GM10847 (cell line): ENCODE measurements around the gene NOTCH3.

Experiments used
- POLR2A ChIP-seq: IDR thresholded peaks from 2 replicates; pipeline ENCODE4 v1.6.1; 2011; ENCODE audit not compliant: insufficient read length; ENCODE audit errors: extremely low read depth

NOTCH3 gene

GRCh38 chr19:15200553-15201364 is at the start of gene NOTCH3:
Gene NOTCH3 (minus strand): TSS chr19:15200995. CDS start chr19:15200905, 90 bp downstream.
- no peak for TF ChIP-seq POLR2A

DNA sequence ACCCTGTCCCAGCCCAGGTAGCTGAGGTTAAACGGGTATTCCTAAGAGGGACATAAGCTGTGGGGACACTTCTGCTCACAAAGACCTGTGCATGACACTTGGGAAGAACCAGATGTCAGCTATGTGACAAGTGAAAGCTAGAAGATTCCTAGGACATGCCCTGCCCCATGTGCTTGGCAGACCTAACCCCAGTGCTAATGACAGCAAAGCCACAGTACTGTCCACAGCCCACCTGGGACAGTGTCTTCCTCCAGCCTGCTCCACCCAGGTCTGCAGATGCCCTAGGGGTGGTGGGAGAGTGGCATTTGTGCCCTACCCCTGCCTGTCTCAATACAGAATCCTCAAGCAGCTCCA is 49.8 kb upstream of the NOTCH3 start:
- no peak for TF ChIP-seq POLR2A

GRCh38 chr19:15249972-15250639 is 49.3 kb upstream of the NOTCH3 start:
- TF ChIP-seq POLR2A = no peak

GRCh38 chr19:15249528-15249874 is 48.7 kb upstream of the NOTCH3 start:
- no peak for TF ChIP-seq POLR2A

- no peak for TF ChIP-seq POLR2A
Observed at GRCh38 chr19:15248648-15249527, 48.1 kb upstream of the NOTCH3 start.

DNA sequence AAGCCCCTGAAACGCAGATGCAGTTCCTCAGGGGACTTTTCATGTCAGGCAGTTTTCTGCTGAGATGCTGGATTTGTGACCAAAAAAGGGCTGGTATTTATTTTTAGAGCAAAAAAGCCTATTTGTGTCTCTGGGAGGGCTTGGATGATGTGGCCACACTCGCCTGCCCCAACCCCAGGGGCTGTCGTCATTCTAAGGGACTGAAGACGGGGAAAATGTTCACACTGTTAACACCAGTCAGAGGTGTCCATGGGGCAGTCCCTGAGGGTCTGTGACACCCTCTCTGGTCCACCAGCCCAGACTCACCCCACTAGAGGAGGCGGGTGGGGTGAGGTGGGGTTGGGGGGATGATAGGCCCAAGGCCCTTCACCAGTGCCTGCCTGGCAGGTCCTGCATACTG is 47.3 kb upstream of the NOTCH3 start:
- no peak for TF ChIP-seq POLR2A

DNA sequence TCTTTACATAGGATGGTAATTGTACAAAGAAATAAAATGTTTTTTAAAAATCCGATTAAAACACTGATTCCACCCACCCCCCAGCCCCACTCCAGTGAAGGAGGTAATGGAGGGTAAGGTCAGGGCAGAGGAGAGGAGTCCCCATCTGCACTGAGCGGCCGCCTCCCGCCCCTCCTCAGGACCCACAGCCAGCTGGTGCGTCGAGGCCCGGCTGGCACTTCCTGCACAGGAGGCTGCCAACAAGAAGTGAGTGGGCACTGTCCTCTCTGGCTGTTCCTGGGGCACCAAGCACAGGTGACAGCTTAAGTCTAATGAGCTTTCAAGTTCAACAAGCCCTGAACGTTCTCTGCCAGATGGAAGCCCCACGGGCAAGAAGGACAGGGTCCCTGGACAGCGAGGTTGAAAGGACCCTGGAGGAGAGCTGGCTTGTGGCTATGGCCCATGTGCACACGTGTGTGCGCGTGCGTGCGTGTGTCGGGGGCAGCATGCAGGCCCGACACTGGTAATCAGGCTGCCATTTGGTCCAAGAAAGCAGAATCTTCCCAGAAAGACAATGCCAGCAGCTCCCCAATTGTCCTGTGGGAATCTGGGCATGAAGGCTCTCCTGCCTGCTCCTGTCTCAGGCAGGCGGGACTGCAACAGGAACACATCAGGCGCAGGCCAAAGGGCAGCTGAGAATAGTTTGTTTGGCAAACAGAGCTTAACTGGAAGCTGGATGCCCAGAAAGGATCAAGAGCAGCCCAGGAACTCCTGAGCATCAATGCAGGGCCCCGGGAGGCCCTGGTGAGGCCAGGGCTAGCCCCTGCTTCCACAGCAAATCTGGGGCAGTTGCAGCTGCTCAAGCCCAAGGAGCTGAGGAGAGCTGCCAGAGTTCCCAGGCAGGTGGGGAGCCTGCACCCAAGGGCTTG is 46.6 kb upstream of the NOTCH3 start:
- no peak for TF ChIP-seq POLR2A

- TF ChIP-seq POLR2A = no peak
Observed at GRCh38 chr19:15246198-15246481, 45.3 kb upstream of the NOTCH3 start.

GRCh38 chr19:15245370-15246197 is 44.8 kb upstream of the NOTCH3 start:
- no peak for TF ChIP-seq POLR2A

DNA sequence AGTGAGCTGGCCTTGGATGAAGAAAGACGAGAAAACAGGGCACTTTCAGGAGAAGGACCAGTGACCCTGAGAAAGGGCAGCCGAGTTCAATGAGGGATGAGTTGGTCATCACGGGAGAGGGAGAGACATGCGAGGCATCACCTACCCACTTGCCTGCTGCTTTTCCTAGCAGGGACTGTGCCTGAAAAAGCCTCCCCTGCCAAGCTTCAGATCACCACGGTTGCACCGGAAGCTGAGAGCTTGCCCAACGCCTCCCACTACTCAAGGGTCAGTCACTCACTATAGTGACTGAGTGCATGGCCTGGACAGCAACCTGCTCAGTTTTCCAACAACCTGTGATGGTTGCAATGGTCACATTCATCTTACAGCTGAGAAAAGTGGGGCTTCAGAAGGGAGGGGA is 44.0 kb upstream of the NOTCH3 start:
- no peak for TF ChIP-seq POLR2A

GRCh38 chr19:15244106-15244803 is 43.5 kb upstream of the NOTCH3 start:
- TF ChIP-seq POLR2A = no peak

DNA sequence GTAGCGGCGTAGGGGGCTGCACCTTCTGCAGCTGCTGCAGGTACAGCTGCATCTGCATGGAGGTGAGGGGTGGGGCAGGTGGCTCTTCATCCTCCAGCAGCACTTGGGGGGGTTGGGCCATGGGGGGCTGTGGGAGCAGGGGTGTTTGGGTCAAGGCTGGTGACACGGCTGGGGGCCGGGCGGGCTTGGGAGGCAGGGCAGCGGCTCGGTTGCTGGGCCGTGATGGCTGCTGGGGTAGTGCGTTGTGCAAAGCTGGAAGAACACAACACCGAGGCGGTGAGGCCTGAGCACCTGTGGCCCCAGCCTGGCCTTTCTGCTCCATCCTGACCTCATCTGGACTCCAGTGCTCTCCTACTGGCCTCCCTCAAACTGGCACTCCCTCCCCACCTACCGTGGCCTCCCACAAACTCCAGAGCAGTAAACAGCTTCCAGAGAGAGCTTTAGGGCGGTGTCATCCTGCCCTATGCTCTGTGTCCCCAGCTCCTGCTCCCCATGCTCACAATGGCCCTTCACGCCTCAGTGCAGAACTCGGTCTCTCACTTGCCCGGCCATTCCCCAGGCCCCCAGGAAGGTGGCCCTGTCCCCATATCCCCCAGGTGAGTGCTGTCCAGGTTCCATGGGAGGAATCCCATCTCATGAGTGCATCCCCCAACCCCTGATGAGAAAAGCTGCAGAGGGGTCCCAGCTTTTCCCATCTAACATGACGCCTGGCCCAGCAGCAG is 42.6 kb upstream of the NOTCH3 start:
- TF ChIP-seq POLR2A = no peak

DNA sequence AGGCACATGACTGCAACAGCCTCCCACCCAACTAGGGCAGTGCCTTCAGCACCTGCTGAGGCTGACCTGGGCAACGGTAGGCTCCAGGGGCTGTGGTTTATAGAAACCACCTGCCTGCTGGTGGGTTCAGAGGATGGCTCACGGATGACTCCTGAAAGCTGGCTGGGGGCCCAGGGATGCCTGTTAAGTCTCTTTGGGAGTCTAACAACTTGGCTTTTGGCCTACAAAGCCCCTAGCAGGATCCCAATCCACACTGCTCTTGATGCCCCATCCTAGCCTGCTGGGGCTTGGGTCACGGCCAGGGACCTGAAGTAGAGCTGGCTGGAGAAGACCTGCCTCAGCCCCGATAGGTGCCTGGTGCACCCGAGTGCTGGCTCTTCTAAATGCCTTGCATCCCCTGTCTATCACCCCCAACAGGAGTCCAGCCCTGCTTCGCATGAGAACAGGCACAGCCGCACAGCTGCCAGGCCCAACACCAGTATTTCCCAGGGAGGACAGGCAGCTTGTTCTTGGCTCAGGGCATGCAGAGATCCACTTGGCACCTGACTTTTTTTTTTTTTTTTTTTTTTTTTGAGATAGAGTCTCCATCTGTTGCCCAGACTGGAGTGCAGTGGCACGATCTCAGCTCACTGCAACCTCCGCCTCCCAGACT is 40.6 kb upstream of the NOTCH3 start:
- TF ChIP-seq POLR2A = no peak

GRCh38 chr19:15240515-15240914 is 39.7 kb upstream of the NOTCH3 start:
- no peak for TF ChIP-seq POLR2A
